HepG2 (cell line): ENCODE data around the gene ZMPSTE24. TPM values are rescaled to one million over a fixed set of nuclear protein-coding genes. Genes with fewer than 3 reads are reported as not detected.

Source experiments
- ATAD3A ChIP-seq: sonication (generic); formaldehyde crosslinking; IDR thresholded peaks from 2 replicates; pipeline ENCODE4 v1.4.0; 2020; ENCODE audit warnings: missing genetic modification reagents
- ATF4 ChIP-seq, 2 experiments: fragments of 450-650 bp in 1 of 2; sonication (generic) in 1 of 2; formaldehyde crosslinking; IDR thresholded peaks; 2 replicates each; pipeline versions ENCODE4 v1.5.0 to v1.8.0; 2020 to 2022; ENCODE audit warnings: mild to moderate bottlenecking in 1 of 2, missing genetic modification reagents in 1 of 2
- CAMTA2 ChIP-seq: sonication (generic); formaldehyde crosslinking; IDR thresholded peaks from 2 replicates; pipeline ENCODE4 v1.4.0; 2020; ENCODE audit warnings: mild to moderate bottlenecking, missing genetic modification reagents, borderline replicate concordance
- DDIT3 ChIP-seq: sonication (generic); formaldehyde crosslinking; IDR thresholded peaks from 2 replicates; pipeline ENCODE4 v1.4.0; 2020; ENCODE audit warnings: mild to moderate bottlenecking, missing genetic modification reagents
- EED ChIP-seq: sonication (generic); formaldehyde crosslinking; IDR thresholded peaks from 2 replicates; pipeline ENCODE4 v1.5.0; 2020; ENCODE audit warnings: mild to moderate bottlenecking, missing genetic modification reagents
- ELF1 ChIP-seq: sonication (generic); formaldehyde crosslinking; IDR thresholded peaks from 2 replicates; pipeline ENCODE4 v1.4.0; 2020; ENCODE audit warnings: missing genetic modification reagents
- EP300 ChIP-seq, 3 experiments: sonication (generic) in 1 of 3; formaldehyde crosslinking in 1 of 3; IDR thresholded peaks; 2 replicates each; pipeline versions ENCODE4 v1.5.1 to v1.6.1; 2011 to 2020; ENCODE audit warnings: low read depth in 2 of 3, low read length in 2 of 3, borderline replicate concordance in 1 of 3, improper control_type of control experiment in 1 of 3, mild to moderate bottlenecking in 1 of 3, missing genetic modification reagents in 1 of 3, moderate library complexity in 1 of 3
- EZH2 ChIP-seq: conservative IDR thresholded peaks from 2 replicates; pipeline ENCODE4 v1.6.1; 2012; ENCODE audit warnings: mild to moderate bottlenecking, low read depth, low read length, moderate library complexity
- FOXM1 ChIP-seq: sonication (generic); formaldehyde crosslinking; IDR thresholded peaks from 2 replicates; pipeline ENCODE4 v1.5.0; 2020; ENCODE audit warnings: missing genetic modification reagents
- GABPB1 ChIP-seq: IDR thresholded peaks from 2 replicates; pipeline ENCODE4 v1.6.1; 2016; ENCODE audit warnings: mild to moderate bottlenecking, missing genetic modification reagents, moderate library complexity, missing compliant biosample characterization
- HMGXB3 ChIP-seq: sonication (generic); formaldehyde crosslinking; IDR thresholded peaks from 2 replicates; pipeline ENCODE4 v1.4.0; 2020; ENCODE audit warnings: missing genetic modification reagents, borderline replicate concordance
- MED1 ChIP-seq: sonication (generic); formaldehyde crosslinking; IDR thresholded peaks from 2 replicates; pipeline ENCODE4 v1.4.0; 2020; ENCODE audit warnings: missing genetic modification reagents
- MNT ChIP-seq: fragments of 450-650 bp; IDR thresholded peaks from 2 replicates; pipeline ENCODE4 v1.6.1; 2016
- NCOR1 ChIP-seq: fragments of 200-600 bp; sonication (generic); IDR thresholded peaks from 2 replicates; pipeline ENCODE4 v1.7.0; 2017; ENCODE audit warnings: antibody characterized with exemption, low read length, borderline replicate concordance
- NFE2 ChIP-seq: sonication (generic); formaldehyde crosslinking; IDR thresholded peaks from 2 replicates; pipeline ENCODE4 v1.4.0; 2020; ENCODE audit warnings: missing genetic modification reagents
- NR2F2 ChIP-seq: IDR thresholded peaks from 2 replicates; pipeline ENCODE4 v1.6.1; 2012; ENCODE audit warnings: low read depth, inconsistent platforms, borderline replicate concordance
- POLR2A ChIP-seq, 2 experiments: IDR thresholded peaks; 2 replicates each; pipeline ENCODE4 v1.6.1; 2011; ENCODE audit warnings: low read depth in 2 of 2, low read length in 2 of 2, mild to moderate bottlenecking in 1 of 2, moderate library complexity in 1 of 2; ENCODE audit not compliant: insufficient read depth in 1 of 2
- RBM22 ChIP-seq: fragments of 200-400 bp; formaldehyde crosslinking; optimal IDR thresholded peaks from 2 replicates; pipeline ENCODE3; 2017; ENCODE audit warnings: mild to moderate bottlenecking, low read length, moderate library complexity
- REXO4 ChIP-seq: sonication (generic); formaldehyde crosslinking; IDR thresholded peaks from 2 replicates; pipeline ENCODE4 v1.8.0; 2022; ENCODE audit warnings: missing genetic modification reagents, mild to moderate bottlenecking, borderline replicate concordance
- SOX6 ChIP-seq, 2 experiments: fragments of 450-650 bp in 1 of 2; sonication (generic) in 1 of 2; formaldehyde crosslinking in 1 of 2; IDR thresholded peaks; 2 replicates each; pipeline versions ENCODE4 v1.4.0 to v1.6.1; 2017 to 2020; ENCODE audit warnings: antibody characterized with exemption in 1 of 2, mild to moderate bottlenecking in 1 of 2, missing genetic modification reagents in 1 of 2
- SRSF9 ChIP-seq: fragments of 200-400 bp; formaldehyde crosslinking; IDR thresholded peaks from 2 replicates; pipeline ENCODE4 v1.6.1; 2018; ENCODE audit warnings: borderline replicate concordance, mild to moderate bottlenecking, low read depth, low read length; ENCODE audit not compliant: insufficient read depth, poor library complexity, severe bottlenecking
- TP53 ChIP-seq: sonication (generic); formaldehyde crosslinking; conservative IDR thresholded peaks from 2 replicates; pipeline ENCODE4 v1.4.0; 2020; ENCODE audit warnings: missing genetic modification reagents
- ZKSCAN8 ChIP-seq: IDR thresholded peaks from 2 replicates; pipeline ENCODE4 v1.6.1; 2016; ENCODE audit warnings: borderline replicate concordance, missing genetic modification reagents, missing compliant biosample characterization
- ZNF317 ChIP-seq: sonication (generic); formaldehyde crosslinking; IDR thresholded peaks from 2 replicates; pipeline ENCODE4 v1.5.0; 2020; ENCODE audit warnings: mild to moderate bottlenecking, missing genetic modification reagents
- ZNF564 ChIP-seq: sonication (generic); formaldehyde crosslinking; IDR thresholded peaks from 2 replicates; pipeline ENCODE4 v1.8.1; 2023; ENCODE audit warnings: mild to moderate bottlenecking, missing genetic modification reagents
- polyA plus RNA-seq, 8 experiments: library from polyadenylated mRNA; depleted of rRNA in 3 of 8; stranded (reverse) in 7 of 8; unstranded in 1 of 8; fragments of >200 nt; fragmentation: Illumina TruSeq in 4 of 8; extraction: Trizol in 4 of 8; gene quantifications; 2 replicates each; pipeline versions ENCODE4 v1.2.1 to v1.2.3, GENCODE V29; 2011 to 2016; ENCODE audit warnings: low read depth in 4 of 8, missing spikeins in 1 of 8, mixed read lengths in 1 of 8; ENCODE audit not compliant: insufficient read depth in 1 of 8
- total RNA-seq, 5 experiments: library from RNA; depleted of rRNA; stranded (reverse); fragments of >200 nt; fragmentation: Illumina TruSeq; extraction: Trizol; gene quantifications; 2 replicates each; pipeline ENCODE4 v1.2.3, GENCODE V29; 2016; ENCODE audit warnings: low read depth in 1 of 5

The ZMPSTE24 gene
- total and polyA plus RNA-seq, 2 of the 13 experiments (the other 11 are each of a cell fraction or from before 2014, with no cell fraction given), result 13.6 to 60.2 TPM

GRCh38 chr1:40247655-40248054 is 10.4 kb upstream of the ZMPSTE24 start, which contains the start of gene TMCO2 (continued):
- no peak for TF ChIP-seq SOX6 (IDR thresholded peaks at IDR 0.05)
- TF ChIP-seq SOX6 (CRISPR knock-in tag; IDR thresholded peaks at IDR 0.05), result peak; percentile 64
- no peak for TF ChIP-seq MED1 (CRISPR knock-in tag)
- no peak for TF ChIP-seq MNT
- TF ChIP-seq NFE2 (CRISPR knock-in tag), result no peak
- no peak for TF ChIP-seq EP300 (IDR thresholded peaks at IDR 0.05; ENCODE audit: low read depth in 2 of 2, low read length in 2 of 2)
- no peak for TF ChIP-seq EP300 (CRISPR knock-in tag; IDR thresholded peaks at IDR 0.05; ENCODE audit: borderline replicate concordance)
- no peak for TF ChIP-seq GABPB1 (CRISPR knock-in tag)
- no peak for TF ChIP-seq ATAD3A (CRISPR knock-in tag)
- no peak for TF ChIP-seq EZH2
- no peak for TF ChIP-seq DDIT3
- no peak for TF ChIP-seq TP53 (CRISPR knock-in tag)
- no peak for TF ChIP-seq NR2F2
- TF ChIP-seq NCOR1, result no peak; the same call in 1 of the 2 replicates
- TF ChIP-seq SRSF9, result no peak
- TF ChIP-seq ATF4 (CRISPR knock-in tag; IDR thresholded peaks at IDR 0.05), result no peak
- TF ChIP-seq CAMTA2 (CRISPR knock-in tag), result no peak
- no peak for TF ChIP-seq ZNF317 (CRISPR knock-in tag)
- TF ChIP-seq ELF1 (CRISPR knock-in tag), result no peak
- no peak for TF ChIP-seq REXO4 (CRISPR knock-in tag)
- no peak for TF ChIP-seq HMGXB3
- TF ChIP-seq RBM22, result no peak
- TF ChIP-seq ZNF564, result no peak
- TF ChIP-seq EED (CRISPR knock-in tag), result no peak
- 0 out of 4 replicates have a peak, but pooled peaks of 1 of the 2 experiments have one; percentile 19 for TF ChIP-seq POLR2A (IDR thresholded peaks at IDR 0.05; ENCODE audit: insufficient read depth in 1 of 2, low read depth in 2 of 2, low read length in 2 of 2)
- no peak for TF ChIP-seq ZKSCAN8 (CRISPR knock-in tag)
- TF ChIP-seq FOXM1, result no peak
